Mesothelial cell of epicardium (in vitro differentiated cells): Measurements from ENCODE around the gene ADAMTSL1. TPM values are rescaled to one million over a fixed set of nuclear protein-coding genes. Genes with fewer than 3 reads are reported as not detected.
A peak's percentile ranks its signal among the peaks of the same experiment; 100 is the strongest.

ENCODE experiments used
- DNase-seq, 2 experiments: peaks; one replicate each; pipeline ENCODE4 v3.0.0; 2021; ENCODE audit warnings: low spot score in 2 of 2; ENCODE audit not compliant: unreplicated experiment in 2 of 2
- H3K27ac Mint-ChIP-seq: 2 replicates; pipeline ENCODE4 v1.8.0; 2021; ENCODE audit warnings: mixed read lengths
- H3K27me3 Mint-ChIP-seq: 2 replicates; pipeline ENCODE4 v1.8.0; 2021; ENCODE audit warnings: low read depth, mixed read lengths
- H3K36me3 Mint-ChIP-seq: 2 replicates; pipeline ENCODE4 v1.8.0; 2021; ENCODE audit warnings: mixed read lengths
- H3K4me1 Mint-ChIP-seq: 2 replicates; pipeline ENCODE4 v1.8.0; 2021; ENCODE audit warnings: mixed read lengths
- H3K4me3 Mint-ChIP-seq: 2 replicates; pipeline ENCODE4 v1.8.0; 2021; ENCODE audit warnings: mild to moderate bottlenecking, moderate library complexity, mixed read lengths
- H3K9me3 Mint-ChIP-seq: 2 replicates; pipeline ENCODE4 v1.8.0; 2021; ENCODE audit warnings: mixed read lengths
- CTCF ChIP-seq: fragments of 200-600 bp; sonication (generic); IDR thresholded peaks from one replicate; pipeline ENCODE4 v1.5.0; 2021; ENCODE audit warnings: antibody characterized with exemption; ENCODE audit not compliant: unreplicated experiment
- microRNA-seq: library from miRNA; unstranded; fragments of <30 nt; microRNA quantifications from one replicate; pipeline ENCODE4 v1.2.0, GENCODE V29; 2021; ENCODE audit warnings: inconsistent platforms, mixed read lengths
- total RNA-seq: library from RNA; stranded (reverse); gene quantifications from 3 replicates; pipeline ENCODE4 v1.2.1, GENCODE V29; 2021

Gene ADAMTSL1
- total RNA-seq, 1 donor from 2014 or later = 48.0 TPM

- Mint-ChIP-seq H3K4me1 (peaks cover 7% of the 10 kb centered on the region), H3K4me3 (no peak overlapping the region), H3K27ac (no peak overlapping the region), H3K9me3 (no peaks in the 10 kb centered on the region), H3K27me3 (peaks cover 24% of the 10 kb centered on the region), H3K36me3 (no peaks in the 10 kb centered on the region)
- DNase-seq = no peak
- TF ChIP-seq CTCF = no peak
Measured at GRCh38 chr9:18941060-18941740, 467.2 kb downstream of the ADAMTSL1 start.

- Mint-ChIP-seq H3K9me3 (no peaks in the 10 kb centered on the region), H3K36me3 (no peaks in the 10 kb centered on the region), H3K4me3 (no peak overlapping the region), H3K27me3 (peaks cover 26% of the 10 kb centered on the region), H3K4me1 (no peaks in the 10 kb centered on the region), H3K27ac (no peak overlapping the region)
- no peak for DNase-seq
- no peak for TF ChIP-seq CTCF
Measured at GRCh38 chr9:18942801-18943200, 468.8 kb downstream of the ADAMTSL1 start.

GRCh38 chr9:18947892-18948339, 474.0 kb downstream of the ADAMTSL1 start:
- Mint-ChIP-seq H3K4me1 (no peaks in the 10 kb centered on the region), H3K27me3 (peaks cover 35% of the 10 kb centered on the region), H3K36me3 (no peaks in the 10 kb centered on the region), H3K27ac (no peak overlapping the region), H3K4me3 (no peak overlapping the region), H3K9me3 (no peaks in the 10 kb centered on the region)
- DNase-seq = no peak
- TF ChIP-seq CTCF = no peak

- peaks cover 30% of the 10 kb centered on the region for H3K27me3 Mint-ChIP-seq
Measured at GRCh38 chr9:18951936-18952335, 478.0 kb downstream of the ADAMTSL1 start.

GRCh38 chr9:18955626-18956025, 481.7 kb downstream of the ADAMTSL1 start:
- Mint-ChIP-seq H3K27me3 (peaks cover 28% of the 10 kb centered on the region), H3K36me3 (no peaks in the 10 kb centered on the region)

More at GRCh38 chr9:18951936-18952335, 478.0 kb downstream of the ADAMTSL1 start:
- Mint-ChIP-seq H3K4me3 (no peak overlapping the region), H3K27ac (no peak overlapping the region), H3K36me3 (no peaks in the 10 kb centered on the region), H3K9me3 (no peaks in the 10 kb centered on the region), H3K4me1 (no peaks in the 10 kb centered on the region)
- DNase-seq = no peak
- no peak for TF ChIP-seq CTCF

More at GRCh38 chr9:18955626-18956025, 481.7 kb downstream of the ADAMTSL1 start:
- Mint-ChIP-seq H3K9me3 (no peaks in the 10 kb centered on the region), H3K27ac (no peak overlapping the region), H3K4me3 (no peak overlapping the region), H3K4me1 (no peaks in the 10 kb centered on the region)
- DNase-seq = no peak
- no peak for TF ChIP-seq CTCF

Small RNAs within 50 kb of the gene (microRNA-seq; reads per million reads assigned to microRNA genes)
- gene MIR3152 = 2.9 reads per million, percentile 3 among the genes with 10 or more reads in this experiment
